ENCODE data around the gene DAP. TPM values are rescaled to one million over a fixed set of nuclear protein-coding genes. Genes with fewer than 3 reads are reported as not detected.

The DAP gene
- total RNA-seq, 1 experiment from 2014 or later = 138 TPM

GRCh38 chr5:10768328-10768899 lies 7.4 kb upstream of the DAP start:
- no peak overlapping the region for H3K27ac Mint-ChIP-seq (ENCODE audit: unreplicated experiment)
- no peaks in the 10 kb centered on the region for H3K4me1 Mint-ChIP-seq (ENCODE audit: low read depth, unreplicated experiment)
- TF ChIP-seq CTCF (IDR thresholded peaks at IDR 0.05; ENCODE audit: unreplicated experiment) = no peak
- no TSS peak for BruUV-seq (replicated peaks)
- no peak for DNase-seq
- no peaks in the 10 kb centered on the region for H3K36me3 Mint-ChIP-seq (ENCODE audit: insufficient read depth, unreplicated experiment)
- intact Hi-C loops (cut with micrococcal nuclease; ENCODE audit: unreplicated experiment) = no loop called here
- no peak overlapping the region for H3K4me3 Mint-ChIP-seq (ENCODE audit: low read depth, unreplicated experiment)
- CTCF ChIA-PET = no interaction called here
- no peaks in the 10 kb centered on the region for H3K9me3 Mint-ChIP-seq (ENCODE audit: low read depth, unreplicated experiment)
- H3K27me3 Mint-ChIP-seq (ENCODE audit: unreplicated experiment) = peaks cover 38% of the 10 kb centered on the region

GRCh38 chr5:10762776-10763500 lies 1.9 kb upstream of the DAP start:
- Mint-ChIP-seq H3K4me1 (ENCODE audit: low read depth, unreplicated experiment) (peaks cover 15% of the 10 kb centered on the region), H3K36me3 (ENCODE audit: insufficient read depth, unreplicated experiment) (peaks cover 44% of the 10 kb centered on the region), H3K27me3 (ENCODE audit: unreplicated experiment) (peaks cover 17% of the 10 kb centered on the region), H3K4me3 (ENCODE audit: low read depth, unreplicated experiment) (peak overlapping the region; percentile 97), H3K9me3 (ENCODE audit: low read depth, unreplicated experiment) (no peaks in the 10 kb centered on the region), H3K27ac (ENCODE audit: unreplicated experiment) (peak overlapping the region; percentile 15)
- intact Hi-C loops (cut with micrococcal nuclease; ENCODE audit: unreplicated experiment) = loop anchor here (5.0 kb wide), 1 partner anchor 61 kb away; no protein-coding TSS in a partner anchor
- TF ChIP-seq CTCF (IDR thresholded peaks at IDR 0.05; ENCODE audit: unreplicated experiment) = no peak
- DNase-seq = no peak
- CTCF ChIA-PET = no interaction called here
- no TSS peak for BruUV-seq (replicated peaks)

GRCh38 chr5:10761933-10762775 lies 1.1 kb upstream of the DAP start:
- intact Hi-C loops (cut with micrococcal nuclease; ENCODE audit: unreplicated experiment) = loop anchor here (2.0 to 5.0 kb wide), 2 partner anchors 37 to 60 kb away; no protein-coding TSS in a partner anchor
- Mint-ChIP-seq H3K27ac (ENCODE audit: unreplicated experiment) (peak overlapping the region; percentile 15), H3K27me3 (ENCODE audit: unreplicated experiment) (peaks cover 17% of the 10 kb centered on the region), H3K9me3 (ENCODE audit: low read depth, unreplicated experiment) (no peaks in the 10 kb centered on the region), H3K36me3 (ENCODE audit: insufficient read depth, unreplicated experiment) (peaks cover 49% of the 10 kb centered on the region), H3K4me1 (ENCODE audit: low read depth, unreplicated experiment) (peaks cover 21% of the 10 kb centered on the region), H3K4me3 (ENCODE audit: low read depth, unreplicated experiment) (peak overlapping the region; percentile 97)
- DNase-seq = no peak
- CTCF ChIA-PET = no interaction called here
- BruUV-seq (replicated peaks) = TSS peak; percentile 78
- no peak for TF ChIP-seq CTCF (IDR thresholded peaks at IDR 0.05; ENCODE audit: unreplicated experiment)

- CTCF ChIA-PET = interaction anchor here (1.2 kb wide), 1 partner anchor 36 kb away, joined by 5 read pairs; no protein-coding TSS in a partner anchor
- H3K4me3 Mint-ChIP-seq (ENCODE audit: low read depth, unreplicated experiment) = peak overlapping the region; percentile 97
- H3K27ac Mint-ChIP-seq (ENCODE audit: unreplicated experiment) = peak overlapping the region; percentile 99
- peaks cover 8% of the 10 kb centered on the region for H3K27me3 Mint-ChIP-seq (ENCODE audit: unreplicated experiment)
- BruUV-seq (replicated peaks) = no TSS peak
- no peak for TF ChIP-seq CTCF (IDR thresholded peaks at IDR 0.05; ENCODE audit: unreplicated experiment)
- no peaks in the 10 kb centered on the region for H3K9me3 Mint-ChIP-seq (ENCODE audit: low read depth, unreplicated experiment)
- H3K4me1 Mint-ChIP-seq (ENCODE audit: low read depth, unreplicated experiment) = peaks cover 21% of the 10 kb centered on the region
- H3K36me3 Mint-ChIP-seq (ENCODE audit: insufficient read depth, unreplicated experiment) = peaks cover 54% of the 10 kb centered on the region
- intact Hi-C loops (cut with micrococcal nuclease; ENCODE audit: unreplicated experiment) = loop anchor here (2.0 to 5.0 kb wide), 2 partner anchors 36 to 59 kb away; no protein-coding TSS in a partner anchor
- no peak for DNase-seq
Observed at GRCh38 chr5:10760921-10761184, 181 bp downstream of the DAP start.

Measured in Calu3 (cell line).